CD4-positive, alpha-beta T cell treated with Interleukin-1 beta for 1 hour (primary cell): Measurements from ENCODE around the gene DENND4A.
A peak's percentile ranks its signal among the peaks of the same experiment; 100 is the strongest.
"Not testable (repeated sequence)": the region's sequence is repeated elsewhere in the genome, so short reads cannot be mapped to it uniquely, and the experiment has no call there.

Source experiments
- DNase-seq, 2 donors: peaks; one replicate each; pipeline ENCODE4 v3.0.0-alpha.2; 2020 to 2022

The DENND4A gene

GRCh38 chr15:65818927-65819562 is 27.0 kb upstream of the DENND4A start:
- peak; percentile 43 to 88 for DNase-seq

GRCh38 chr15:65816441-65816840 is 24.3 kb upstream of the DENND4A start:
- no peak for DNase-seq

- not testable (repeated sequence) for DNase-seq
Observed at GRCh38 chr15:65816008-65816407, 23.9 kb upstream of the DENND4A start.

- peak in 1 of 2 donors; percentile 19 for DNase-seq
Observed at GRCh38 chr15:65814271-65814670, 22.2 kb upstream of the DENND4A start.

GRCh38 chr15:65812916-65813315 is 20.8 kb upstream of the DENND4A start:
- DNase-seq: no peak

GRCh38 chr15:65812467-65812866 is 20.4 kb upstream of the DENND4A start:
- no peak for DNase-seq

GRCh38 chr15:65811835-65812234 is 19.7 kb upstream of the DENND4A start:
- no peak for DNase-seq

- not testable (repeated sequence) for DNase-seq
Observed at GRCh38 chr15:65811011-65811733, 19.1 kb upstream of the DENND4A start.

GRCh38 chr15:65806397-65806796 is 14.3 kb upstream of the DENND4A start:
- DNase-seq: no peak

GRCh38 chr15:65805019-65805745 is 13.1 kb upstream of the DENND4A start:
- DNase-seq: no peak

- DNase-seq: no peak
Observed at GRCh38 chr15:65804252-65804931, 12.3 kb upstream of the DENND4A start.

GRCh38 chr15:65801229-65801805 is 9.2 kb upstream of the DENND4A start:
- DNase-seq: no peak

- DNase-seq: no peak
Observed at GRCh38 chr15:65796610-65797078, 4.6 kb upstream of the DENND4A start.

- DNase-seq: no peak
Observed at GRCh38 chr15:65795663-65796216, 3.6 kb upstream of the DENND4A start.

- DNase-seq: no peak
Observed at GRCh38 chr15:65793818-65794104, 1.7 kb upstream of the DENND4A start.

GRCh38 chr15:65792988-65793817 is 1.1 kb upstream of the DENND4A start:
- DNase-seq: no peak

- DNase-seq: peak; percentile 60 to 62
Observed at GRCh38 chr15:65791335-65792137, 557 bp downstream of the DENND4A start.

GRCh38 chr15:65790694-65791334 is 1.3 kb downstream of the DENND4A start:
- DNase-seq: peak in 1 of 2 donors; percentile 49

GRCh38 chr15:65789759-65790425 is 2.2 kb downstream of the DENND4A start:
- no peak for DNase-seq

GRCh38 chr15:65789105-65789504 is 3.0 kb downstream of the DENND4A start:
- no peak for DNase-seq
